ENCODE data around the gene SPATA13.
"Not testable (repeated sequence)": the region's sequence is repeated elsewhere in the genome, so short reads cannot be mapped to it uniquely, and the experiment has no call there.

SPATA13 gene
- 42.1 to 199 (median 102) reads per million in 17 experiments for total RNA-seq

DNA sequence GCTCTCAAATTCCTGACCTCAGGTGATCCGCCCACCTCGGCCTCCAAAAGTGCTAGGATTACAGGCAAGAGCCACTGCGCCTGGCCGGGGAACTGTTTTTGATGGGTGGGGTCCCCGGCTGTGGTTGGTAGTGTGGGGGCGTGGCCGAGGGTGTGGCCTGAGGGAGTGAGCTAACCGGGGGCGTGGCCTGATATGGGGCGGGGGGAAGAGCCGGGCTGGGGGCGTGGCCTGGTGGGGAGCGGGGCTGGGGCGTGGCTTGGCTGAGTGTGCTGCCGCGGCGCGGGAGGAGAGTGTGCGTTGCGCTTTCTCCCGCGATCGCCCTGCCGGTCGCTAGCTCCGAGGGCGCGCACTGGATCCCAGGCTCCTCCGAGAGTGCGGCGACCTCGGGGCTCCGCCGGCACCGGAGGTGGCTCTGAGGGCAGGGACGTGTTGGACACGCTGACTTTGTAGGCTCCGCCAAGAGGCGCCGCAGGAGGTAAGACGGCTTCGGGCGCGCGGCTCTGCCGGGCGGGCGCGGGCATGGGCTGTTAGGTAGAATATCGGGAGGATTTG, at the start of gene SPATA13:
Gene SPATA13, plus strand, starts transcription at position 263 of the 552 bp plus-strand sequence. CDS start 62,210 bp downstream, outside the sequence.
- peak; percentile 84 to 96 (median 90) for DNase-seq

DNA sequence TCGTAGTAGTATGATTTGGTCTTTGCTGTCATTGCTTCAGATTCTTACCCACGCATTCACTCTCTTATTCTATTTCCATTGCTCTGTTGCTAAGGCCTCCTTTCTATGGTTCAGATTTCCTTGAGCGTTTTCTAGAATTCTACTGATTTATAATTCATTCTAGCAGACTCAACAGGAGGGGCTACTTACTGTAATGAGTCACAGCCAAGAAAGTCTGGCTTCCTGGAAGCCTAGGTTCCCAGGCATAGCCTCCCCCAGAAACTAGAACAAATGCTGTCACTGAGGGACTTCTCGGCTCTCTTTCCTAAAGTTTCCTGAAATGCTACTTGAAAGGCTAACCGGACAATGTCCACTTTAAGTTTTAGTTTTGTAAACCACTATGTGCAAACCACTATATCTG, 47.7 kb upstream of the SPATA13 start:
- DNase-seq = no peak

DNA sequence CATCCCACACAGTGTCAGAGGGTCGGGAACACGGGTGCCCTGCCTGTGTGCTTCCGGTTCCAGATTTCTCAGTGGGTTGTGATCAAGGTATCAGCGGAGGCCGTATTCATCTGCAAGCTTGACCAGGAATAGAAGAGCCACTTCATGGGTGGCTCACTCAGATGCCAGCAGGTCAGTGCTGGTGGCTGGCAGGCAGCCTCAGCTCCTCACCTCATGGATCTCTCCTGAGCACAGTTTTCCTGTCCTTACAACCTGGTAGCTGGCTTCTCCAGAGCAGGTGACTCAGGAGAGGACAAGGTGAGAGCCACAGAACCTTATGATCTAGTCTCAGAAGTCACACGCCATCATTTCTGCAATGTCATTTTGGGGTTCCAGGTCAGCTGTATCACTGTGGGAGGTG, 44.8 kb upstream of the SPATA13 start:
- DNase-seq = no peak

DNA sequence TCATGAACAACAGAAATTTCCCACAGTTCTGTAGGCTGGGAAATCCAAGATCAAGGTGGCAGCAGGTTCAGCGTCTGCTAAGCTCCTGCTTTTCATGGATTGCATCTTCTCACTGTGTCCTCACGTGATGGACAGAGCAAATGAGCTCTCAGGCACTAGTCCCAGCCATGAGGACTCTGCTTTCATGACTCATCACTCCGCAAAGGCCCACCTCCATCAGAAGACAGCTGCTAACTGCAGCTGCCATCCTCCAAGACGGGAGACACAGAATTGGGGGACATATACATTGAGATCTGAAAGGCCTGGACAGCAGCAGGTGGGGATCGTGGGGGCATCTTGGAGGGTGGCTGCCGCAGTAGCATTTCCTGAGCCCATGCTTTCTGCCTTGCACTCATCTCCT, 44.4 kb upstream of the SPATA13 start:
- DNase-seq = no peak

DNA sequence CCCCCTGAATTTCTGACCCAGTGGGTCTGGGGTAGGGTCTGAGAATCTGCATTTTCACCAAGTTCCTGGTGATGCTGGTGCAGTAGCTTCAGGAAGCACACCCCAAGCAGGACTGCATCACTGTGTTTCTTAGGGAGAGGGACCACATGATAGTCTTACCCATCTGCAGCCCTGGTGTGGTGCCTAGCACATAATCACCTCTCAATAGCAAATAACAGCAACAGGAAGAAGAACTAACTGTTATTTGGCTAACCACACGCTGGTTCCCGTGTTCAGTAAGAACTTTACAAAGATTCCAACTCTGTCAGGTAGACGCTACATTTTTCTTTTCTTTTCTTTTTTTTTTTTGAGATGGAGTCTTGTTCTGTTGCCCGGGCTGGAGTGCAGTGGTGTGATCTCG, 41.9 kb upstream of the SPATA13 start:
- DNase-seq = no peak

DNA sequence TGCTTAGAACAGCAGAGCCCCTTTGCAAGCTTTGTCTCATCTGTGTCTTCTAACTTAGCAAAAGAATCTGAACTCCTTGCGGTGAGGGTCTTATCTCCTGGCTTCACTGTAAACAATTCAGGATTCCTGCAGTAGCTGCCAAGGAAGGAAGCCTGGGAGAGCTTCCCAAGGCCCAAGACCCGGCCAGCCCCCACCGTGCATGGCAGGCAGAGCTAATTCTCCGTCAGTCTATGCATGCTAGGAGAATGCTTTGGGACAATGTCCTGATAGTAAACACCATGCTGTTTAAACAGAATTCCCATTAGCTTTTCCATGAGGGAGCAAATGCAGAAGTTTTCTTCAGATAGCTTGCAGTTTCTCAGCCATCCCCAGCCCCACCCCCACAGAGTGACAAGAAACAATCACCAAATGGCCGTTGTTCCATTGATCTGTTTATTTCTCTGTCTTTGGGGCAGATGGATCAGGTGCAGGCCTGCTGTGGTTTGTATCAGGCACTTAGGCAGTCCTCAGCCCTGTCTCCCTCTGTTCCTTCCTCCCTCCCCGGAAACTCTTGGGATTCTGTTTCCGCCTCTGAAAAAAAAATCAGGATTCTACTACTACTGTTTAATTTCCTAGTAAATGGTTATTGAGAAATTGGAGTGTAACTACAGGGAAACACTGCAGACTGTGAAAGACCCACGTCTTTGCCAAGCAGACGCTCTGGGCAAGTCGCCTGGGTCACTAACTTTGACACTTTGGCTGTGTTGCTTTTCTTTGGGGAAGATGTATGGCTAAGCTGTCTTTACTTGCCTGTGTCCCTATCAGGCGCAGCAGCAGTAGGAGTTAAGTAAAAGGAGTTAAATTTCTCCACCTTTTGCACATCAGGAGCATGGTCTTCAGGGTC, 40.7 kb upstream of the SPATA13 start:
- DNase-seq = no peak

DNA sequence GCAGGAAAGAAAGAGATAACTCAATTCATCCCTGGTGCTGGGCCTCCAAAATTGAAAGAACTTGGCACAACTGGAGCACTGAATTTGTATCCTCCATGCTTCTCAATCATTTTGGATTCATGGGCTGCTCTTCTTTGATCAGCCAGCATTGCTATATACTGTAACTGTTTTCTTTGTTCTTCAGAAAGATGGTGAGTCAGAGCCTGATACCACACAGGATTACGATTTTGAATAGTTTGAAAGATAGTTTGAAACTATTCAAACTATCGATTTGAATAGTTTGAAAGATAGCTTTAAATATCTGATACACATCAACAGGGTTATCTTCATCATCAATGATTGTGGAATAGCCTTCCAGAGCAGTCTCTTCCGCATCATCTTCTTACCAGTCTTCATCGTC, 38.5 kb upstream of the SPATA13 start:
- DNase-seq = not testable (repeated sequence)

DNA sequence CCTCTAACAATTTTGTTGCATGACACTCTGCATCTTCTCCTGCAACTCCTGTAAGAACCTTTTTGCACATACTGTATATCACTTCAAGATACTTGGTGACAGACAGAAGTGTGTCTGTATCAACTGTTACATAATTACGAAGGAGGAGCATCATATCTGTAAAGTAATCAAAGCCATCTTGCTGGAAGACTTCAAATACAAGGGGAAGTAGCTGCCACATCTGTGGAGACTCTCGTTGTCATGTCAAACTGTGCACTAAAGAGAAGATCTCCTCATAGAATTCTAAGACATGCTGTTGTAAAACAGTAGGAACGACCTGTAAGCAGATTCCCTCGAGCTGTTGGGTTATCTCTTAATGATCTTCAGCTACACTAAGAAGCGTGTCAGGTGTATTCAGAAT, 38.0 kb upstream of the SPATA13 start:
- DNase-seq = no peak

DNA sequence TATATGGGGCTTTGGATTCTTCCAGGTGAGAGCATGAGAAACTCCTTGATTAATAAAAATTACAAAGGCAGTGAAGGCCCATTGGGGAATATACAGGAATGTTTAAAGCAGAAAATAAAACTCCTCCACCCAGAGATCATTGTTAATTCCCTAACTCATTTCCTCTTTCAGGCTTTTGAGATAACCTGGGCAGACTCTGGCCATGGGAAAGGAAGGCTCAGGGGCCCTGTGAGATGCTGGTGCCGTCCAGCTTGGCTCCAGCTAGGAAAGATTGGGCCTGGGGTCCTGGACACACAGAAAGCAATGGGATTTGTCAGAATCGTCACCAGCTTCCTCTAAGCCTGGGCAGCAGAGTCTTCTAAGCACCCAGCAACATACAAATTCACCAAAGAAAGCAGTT, 36.8 kb upstream of the SPATA13 start:
- no peak for DNase-seq

DNA sequence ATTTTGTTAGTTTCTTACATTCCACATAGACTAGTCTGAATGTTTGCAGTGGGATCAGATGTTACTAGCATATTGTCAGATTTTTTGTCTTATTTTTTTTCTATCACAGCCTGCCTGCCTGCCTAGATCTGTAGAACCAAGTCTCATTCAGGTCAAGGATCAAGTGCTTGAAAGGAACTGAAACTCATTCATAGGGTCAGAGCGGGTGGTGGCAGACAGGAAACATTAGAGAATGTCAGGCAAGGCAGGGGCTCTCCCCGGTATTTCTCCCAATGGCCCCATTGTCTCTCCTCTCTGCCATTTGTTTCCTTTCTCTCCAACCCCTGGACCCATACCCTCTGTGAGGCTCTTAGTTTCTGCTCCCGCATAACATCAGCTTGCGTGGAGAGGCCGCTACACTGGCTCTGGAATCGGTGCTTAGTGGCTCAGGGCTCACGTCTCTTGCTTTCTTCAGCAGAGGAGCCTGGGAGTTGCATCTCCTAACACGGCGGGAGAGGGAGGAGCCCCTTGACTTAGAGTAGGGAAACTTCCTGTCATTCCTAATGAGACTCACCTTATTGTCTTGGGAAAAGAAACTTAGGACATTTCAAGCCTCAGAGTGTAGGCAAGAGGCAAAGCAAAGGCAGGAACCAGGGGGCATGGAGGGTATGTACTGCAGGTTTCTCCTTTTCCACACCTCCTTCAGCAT, 35.6 kb upstream of the SPATA13 start:
- peak in 3 of 4 experiments; percentile 28 to 54 (median 44) for DNase-seq

DNA sequence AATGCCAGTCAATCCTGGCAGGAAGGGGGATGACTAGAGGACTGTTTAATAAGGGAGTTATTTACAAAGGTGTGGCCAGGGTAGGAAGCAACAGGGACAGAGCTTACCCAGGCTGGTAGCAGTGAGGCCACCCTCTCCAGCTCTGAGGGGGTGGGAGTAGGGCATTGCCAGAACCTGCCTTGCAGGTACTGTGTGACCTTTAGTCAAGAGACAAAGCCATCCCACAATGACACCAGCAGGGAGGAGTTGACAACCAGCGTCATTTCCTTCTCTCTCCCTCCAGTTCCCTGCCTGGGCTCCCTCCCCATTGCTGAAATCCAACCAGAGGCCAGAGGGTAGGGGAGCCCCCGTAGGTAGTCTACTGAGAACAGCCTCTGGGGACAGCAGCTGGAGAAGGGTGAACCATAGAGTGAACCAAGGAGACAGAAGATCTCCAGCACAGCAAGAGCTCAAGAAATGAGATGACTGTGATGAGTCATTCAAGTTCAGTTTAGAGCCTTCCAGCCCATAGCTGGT, 33.3 kb upstream of the SPATA13 start:
- DNase-seq = no peak

DNA sequence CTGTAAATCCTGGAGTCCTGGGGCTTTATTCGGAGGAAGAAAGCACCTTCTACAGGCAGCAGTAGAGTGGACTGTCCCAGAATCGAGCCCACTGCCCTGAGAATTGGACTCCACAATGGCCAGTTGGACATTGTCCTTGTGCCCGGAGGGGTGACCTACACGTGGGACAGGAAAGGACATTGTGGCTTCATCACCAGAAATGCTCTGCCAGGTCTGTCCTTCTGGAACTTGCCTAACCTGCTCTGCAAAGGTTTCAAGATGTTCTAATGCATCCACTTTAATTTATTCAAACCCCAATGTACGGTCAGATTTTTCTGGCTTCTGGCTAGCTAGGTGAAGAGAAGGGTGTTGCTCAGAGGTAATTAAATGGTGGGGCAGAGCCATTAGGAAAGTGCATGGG, 32.4 kb upstream of the SPATA13 start:
- no peak for DNase-seq

DNA sequence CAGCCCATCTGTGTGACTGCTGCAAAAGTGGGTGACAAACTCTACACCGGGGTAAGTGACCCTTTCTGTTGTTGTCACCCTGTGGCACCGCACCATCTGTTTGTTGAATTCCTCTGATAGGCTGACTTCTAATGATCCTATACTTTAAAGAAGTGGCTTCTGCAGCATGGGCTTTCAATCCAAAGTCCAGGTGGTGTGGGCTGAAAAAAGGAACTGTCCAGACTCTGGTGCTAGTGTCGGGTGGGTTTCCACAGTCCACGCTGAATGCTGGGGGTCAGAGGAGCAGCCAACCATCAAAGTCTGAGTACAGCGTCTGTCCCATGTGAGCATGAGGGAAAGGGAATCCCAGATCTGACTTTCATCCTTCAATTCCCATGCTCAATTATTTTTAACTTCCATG, 31.6 kb upstream of the SPATA13 start:
- DNase-seq = no peak

DNA sequence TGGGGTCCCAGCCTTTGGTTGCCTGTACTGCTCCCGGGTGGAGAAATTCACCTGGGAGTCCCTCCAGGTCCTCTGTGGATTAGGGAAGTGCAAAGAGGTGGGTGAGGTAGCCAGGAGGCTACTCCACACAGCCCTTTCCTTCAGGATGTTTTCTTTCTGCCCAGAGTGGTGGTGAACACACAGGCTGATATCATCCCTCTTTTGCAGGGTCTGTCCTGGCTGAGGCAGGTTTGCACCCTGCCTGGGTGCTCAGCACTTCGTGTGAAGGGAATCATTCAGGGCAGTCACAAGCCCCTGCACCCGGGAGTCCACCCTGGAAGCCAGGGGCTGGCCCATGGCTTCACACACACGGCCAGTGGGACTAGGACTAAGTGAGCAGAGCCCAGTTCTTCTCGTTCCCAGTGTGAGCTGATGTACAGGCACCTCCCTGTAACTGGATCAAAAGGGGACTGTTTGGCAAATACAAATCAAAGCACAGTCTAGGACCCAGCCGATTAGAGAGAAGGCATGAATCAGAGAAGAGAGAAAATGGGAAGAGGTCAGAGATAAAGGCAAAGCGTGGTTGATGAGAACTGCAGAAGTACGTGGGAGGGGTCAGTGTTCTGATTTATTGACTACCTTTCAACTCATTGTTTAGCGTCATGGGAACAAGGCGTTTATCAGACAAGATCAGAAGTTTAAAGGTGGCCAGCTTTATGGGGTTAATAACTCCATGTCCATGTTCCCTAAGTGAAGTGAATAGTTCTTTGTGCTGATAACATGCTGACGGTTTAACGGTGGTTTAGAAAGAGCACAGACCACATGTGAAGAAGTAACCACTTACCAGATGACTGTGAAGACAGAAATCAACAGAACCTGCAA, 30.4 kb upstream of the SPATA13 start:
- DNase-seq = no peak

DNA sequence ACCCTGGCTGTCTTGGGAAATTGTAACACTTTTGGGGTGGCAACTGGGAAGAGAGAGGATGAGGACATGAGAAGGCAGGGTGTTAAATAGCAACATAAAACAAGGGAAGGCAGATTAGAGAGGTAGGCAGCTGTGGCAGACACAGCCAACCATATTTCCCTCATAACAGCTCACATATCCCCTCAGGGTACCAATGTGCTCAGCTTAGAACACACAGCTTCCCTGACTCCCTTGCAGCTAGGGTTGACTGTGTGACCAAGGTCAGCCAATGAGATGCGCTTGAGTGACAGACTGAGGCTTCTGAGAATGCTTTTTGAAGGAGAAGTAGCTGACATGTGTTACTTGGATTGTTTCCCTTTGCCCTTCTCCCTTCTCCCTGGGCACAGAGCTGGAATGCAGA, 28.8 kb upstream of the SPATA13 start:
- peak in 3 of 4 experiments; percentile 14 to 45 (median 27) for DNase-seq

DNA sequence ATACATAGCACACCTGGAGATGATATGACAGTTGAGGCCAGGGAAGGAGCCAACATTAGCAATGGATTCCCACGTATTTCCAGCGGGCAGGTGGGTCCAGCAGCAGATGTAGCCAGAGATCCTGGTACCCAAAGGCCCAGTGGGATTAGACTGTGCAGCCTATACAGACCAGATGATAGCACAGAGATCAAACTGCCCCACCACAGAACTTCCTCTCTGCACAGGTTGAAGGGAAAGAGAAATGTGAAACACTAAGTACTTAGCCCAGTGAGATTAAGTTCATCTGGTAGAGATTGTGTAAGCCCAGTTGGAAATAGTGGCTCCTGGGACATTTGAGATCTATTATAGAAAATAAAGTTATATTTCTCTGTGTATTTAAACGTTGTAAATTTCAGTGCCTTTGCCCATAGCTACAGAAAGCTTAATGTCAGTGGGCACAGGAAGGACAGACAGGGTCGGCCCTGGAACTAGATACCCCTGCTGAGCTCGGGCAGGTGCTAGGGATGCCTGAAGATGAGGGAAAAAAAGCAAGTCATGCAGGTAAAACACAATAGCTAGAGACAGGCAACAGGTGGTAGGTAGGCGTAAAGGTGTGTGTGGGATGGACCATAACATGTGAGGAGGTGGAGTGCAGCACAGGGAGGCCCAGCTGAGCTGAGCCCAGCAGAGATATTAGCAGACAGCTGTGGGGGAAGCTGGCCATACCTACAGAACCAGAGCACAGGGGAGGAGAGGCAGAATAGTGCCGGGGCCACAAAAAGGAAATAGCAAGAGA, 27.3 kb upstream of the SPATA13 start:
- DNase-seq = no peak

DNA sequence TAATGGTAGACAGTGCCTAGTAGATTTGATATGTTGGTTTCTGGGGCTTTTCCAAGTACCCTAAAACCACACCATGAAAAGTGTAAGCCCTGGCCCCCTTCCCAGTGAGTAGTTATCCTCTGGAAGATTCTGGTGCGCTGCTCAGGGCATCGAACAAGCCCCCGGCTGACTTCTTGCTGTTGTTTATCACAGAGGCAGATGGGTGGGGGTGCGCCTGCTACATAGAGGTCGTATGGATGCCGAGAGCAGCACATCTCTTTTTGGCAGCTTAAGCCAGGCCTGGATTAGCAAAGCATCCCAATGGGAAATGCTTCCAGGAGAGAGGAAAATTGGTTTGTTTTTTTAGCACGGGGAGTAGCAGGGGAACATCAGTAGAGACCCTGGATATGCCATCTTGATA, 26.3 kb upstream of the SPATA13 start:
- no peak for DNase-seq

DNA sequence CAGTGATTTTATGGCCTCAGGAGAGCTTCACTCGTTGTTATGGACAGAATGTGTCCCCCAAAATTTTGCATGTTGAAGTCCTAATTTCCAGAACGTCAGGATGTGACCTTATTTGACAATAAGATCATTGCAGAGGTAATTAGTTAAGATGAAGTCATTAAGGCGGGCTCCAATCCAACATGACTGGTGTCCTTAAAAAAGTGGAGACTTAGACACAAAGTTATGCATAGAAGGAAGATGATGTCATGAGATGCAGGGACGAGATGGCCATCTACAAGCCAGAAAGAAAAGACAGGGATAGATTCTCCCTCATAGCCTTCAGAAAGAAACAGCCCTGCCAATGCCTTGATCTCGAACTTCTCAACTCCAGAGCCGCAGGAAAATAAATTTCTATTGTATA, 25.8 kb upstream of the SPATA13 start:
- DNase-seq = no peak

DNA sequence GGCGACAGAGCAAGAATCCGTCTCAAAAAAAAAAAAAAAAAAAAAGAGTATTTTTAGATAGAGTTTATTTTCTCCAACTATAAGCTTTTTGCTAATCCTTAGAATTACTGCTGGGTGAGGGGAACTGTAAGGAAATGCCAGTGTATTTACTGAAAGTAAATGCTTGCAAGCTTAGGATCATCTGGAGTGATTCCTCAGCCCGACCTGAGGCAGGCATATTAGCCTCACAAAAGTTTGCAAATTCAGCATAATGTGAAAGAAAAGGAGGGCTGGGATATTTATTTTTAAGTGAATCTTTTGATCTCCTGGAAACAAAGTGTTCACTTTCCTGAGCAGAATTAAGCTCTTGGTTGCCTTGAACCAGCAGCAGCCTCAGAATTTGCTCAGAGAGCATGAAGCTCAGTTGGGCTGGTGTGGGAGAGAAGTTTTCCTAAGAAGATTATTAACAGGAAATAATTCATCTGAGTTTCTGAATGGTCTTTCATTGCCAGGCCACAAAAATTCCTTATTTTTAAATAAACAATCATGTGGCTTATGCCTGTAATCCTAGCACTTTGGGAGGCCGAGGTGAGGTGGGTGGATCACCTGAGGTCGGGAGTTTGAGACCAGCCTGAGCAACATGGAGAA, 24.7 kb upstream of the SPATA13 start:
- no peak for DNase-seq

DNA sequence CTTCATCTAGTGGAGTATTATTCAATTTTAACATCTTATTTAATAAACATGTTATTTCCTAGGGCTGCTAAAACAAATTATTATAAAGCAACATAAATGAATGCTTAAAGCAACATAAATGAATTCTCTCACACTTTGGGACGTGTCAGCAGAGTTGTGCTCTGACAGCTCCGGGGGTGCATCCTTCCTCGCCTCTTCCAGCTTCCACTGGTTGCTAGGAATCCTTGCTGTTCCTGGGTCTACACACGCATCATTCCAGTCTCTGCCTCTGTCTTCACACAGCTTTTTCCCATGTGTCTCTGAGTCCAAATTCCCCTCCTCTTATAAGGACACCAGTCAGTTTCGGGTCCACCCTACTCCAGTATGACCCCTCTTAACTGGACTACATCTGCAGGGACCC, 21.6 kb upstream of the SPATA13 start:
- DNase-seq = no peak

DNA sequence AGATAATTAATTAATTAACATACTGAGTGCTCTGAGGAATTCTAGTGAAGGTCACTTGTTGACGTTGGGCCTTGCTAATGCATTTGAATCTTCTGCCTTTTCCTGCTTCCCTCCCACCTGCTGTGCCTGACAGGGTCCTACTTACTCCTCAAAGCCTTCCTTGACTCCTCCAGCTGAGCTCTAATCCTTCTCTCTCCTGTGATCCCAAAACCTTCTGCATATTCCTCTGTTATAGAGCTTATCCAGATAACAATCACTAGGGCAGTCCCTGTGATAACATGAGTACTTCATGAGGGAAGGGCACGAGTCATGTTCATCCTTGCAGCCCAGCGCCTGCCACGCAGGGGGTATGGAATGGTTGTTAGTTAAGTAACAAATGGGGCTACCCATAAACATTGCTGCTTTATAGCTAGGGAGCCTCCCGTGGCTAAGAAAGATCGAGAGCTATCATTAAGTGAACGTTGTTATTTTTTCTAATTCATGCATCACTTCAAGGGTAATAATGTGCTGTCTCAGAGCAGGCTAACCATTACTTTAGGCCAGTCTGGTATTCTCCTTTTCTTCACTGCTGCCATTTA, 19.1 kb upstream of the SPATA13 start:
- no peak for DNase-seq

Data from suppressor macrophage (primary cell).